SK-N-SH (cell line): Measurements from ENCODE around the gene EAF2. TPM values are rescaled to one million over a fixed set of nuclear protein-coding genes. Genes with fewer than 3 reads are reported as not detected.

Source experiments
- CTCF ChIA-PET: fragments of 300-600, 350-600 bp; formaldehyde crosslinking; extraction: SDS; loops from one replicate; lab custom pipeline; 2021; lab: Yijun Ruan, JAX
- POLR2A ChIA-PET: fragments of 350-600 bp; sonication (Branson Sonifier 250); formaldehyde crosslinking; extraction: SDS; loops from one replicate; lab custom pipeline; 2020; ENCODE audit warnings: antibody characterized with exemption, inconsistent platforms; lab: Yijun Ruan, JAX
- DNase-seq: peaks from one replicate; pipeline ENCODE4 v3.0.0; 2012
- H2AFZ ChIP-seq: fragments of 200-600 bp; sonication (generic); 2 replicates; pipeline ENCODE4 v1.8.1; 2016; ENCODE audit warnings: antibody characterized with exemption, mild to moderate bottlenecking, low read depth
- H3F3A ChIP-seq: fragments of 200-600 bp; sonication (generic); replicated peaks from 2 replicates; pipeline ENCODE3; 2016; ENCODE audit warnings: antibody characterized with exemption, mild to moderate bottlenecking; ENCODE audit not compliant: insufficient read depth
- H3K27ac ChIP-seq, 2 experiments: fragments of 200-500 bp in 1 of 2; fragments of 200-600 bp in 1 of 2; sonication (Bioruptor generic) in 1 of 2; sonication (generic), shearing (Covaris generic) in 1 of 2; 2 replicates each; pipeline versions ENCODE4 v1.5.1 to v1.6.1; 2014 to 2016; ENCODE audit warnings: low read depth in 2 of 2, inconsistent platforms in 1 of 2, low read length in 1 of 2, mild to moderate bottlenecking in 1 of 2, mixed read lengths in 1 of 2
- H3K27me3 ChIP-seq: fragments of 200-600 bp; sonication (generic), shearing (Covaris generic); 2 replicates; pipeline ENCODE4 v1.6.1; 2016; ENCODE audit warnings: mixed run types; ENCODE audit not compliant: insufficient read depth
- H3K36me3 ChIP-seq, 2 experiments: fragments of 200-500 bp in 1 of 2; fragments of 200-600 bp in 1 of 2; sonication (Bioruptor generic) in 1 of 2; sonication (generic) in 1 of 2; replicated peaks in 1 of 2; 2 replicates each; pipeline versions ENCODE3 to v1.5.1; 2014 to 2016; ENCODE audit warnings: low read length in 1 of 2, mild to moderate bottlenecking in 1 of 2; ENCODE audit not compliant: insufficient read depth in 2 of 2, control insufficient read depth in 1 of 2
- H3K4me1 ChIP-seq, 2 experiments: fragments of 200-500 bp in 1 of 2; fragments of 200-600 bp in 1 of 2; sonication (Bioruptor generic) in 1 of 2; sonication (generic), shearing (Covaris generic) in 1 of 2; 2 replicates each; pipeline versions ENCODE4 v1.5.1 to v1.6.1; 2014 to 2016; ENCODE audit warnings: low read depth in 1 of 2, low read length in 1 of 2, mixed run types in 1 of 2; ENCODE audit not compliant: insufficient read depth in 2 of 2, control insufficient read depth in 1 of 2
- H3K4me2 ChIP-seq: fragments of 200-600 bp; sonication (generic), shearing (Covaris generic); 2 replicates; pipeline ENCODE4 v1.6.1; 2017; ENCODE audit warnings: mixed run types
- H3K4me3 ChIP-seq, 2 experiments: fragments of 200-500 bp in 1 of 2; fragments of 200-600 bp in 1 of 2; sonication (Bioruptor generic) in 1 of 2; sonication (generic), shearing (Covaris generic) in 1 of 2; 2 replicates each; pipeline versions ENCODE4 v1.5.1 to v1.8.1; 2014 to 2016; ENCODE audit warnings: low read depth in 2 of 2, inconsistent platforms in 1 of 2, low read length in 1 of 2, mild to moderate bottlenecking in 1 of 2, mixed read lengths in 1 of 2, moderate library complexity in 1 of 2
- H3K79me2 ChIP-seq: fragments of 200-600 bp; sonication (generic); 2 replicates; pipeline ENCODE4 v1.8.1; 2017; ENCODE audit warnings: mild to moderate bottlenecking; ENCODE audit not compliant: insufficient read depth
- H3K9ac ChIP-seq: fragments of 200-600 bp; sonication (generic); 2 replicates; pipeline ENCODE4 v1.6.1; 2017; ENCODE audit warnings: mixed run types
- H3K9me2 ChIP-seq: fragments of 200-600 bp; sonication (generic); 2 replicates; pipeline ENCODE4 v1.6.1; 2017; ENCODE audit warnings: mixed run types
- H3K9me3 ChIP-seq: fragments of 200-600 bp; sonication (generic); 2 replicates; pipeline ENCODE4 v1.6.1; 2017; ENCODE audit warnings: mixed run types, mild to moderate bottlenecking, moderate library complexity
- H4K20me1 ChIP-seq: fragments of 200-600 bp; sonication (generic); 2 replicates; pipeline ENCODE4 v1.6.1; 2017; ENCODE audit warnings: mild to moderate bottlenecking, mixed run types; ENCODE audit not compliant: insufficient read depth
- CHD2 ChIP-seq: fragments of 150-350 bp; IDR thresholded peaks from 2 replicates; pipeline ENCODE4 v1.6.1; 2018; ENCODE audit warnings: low read length; ENCODE audit not compliant: partially characterized antibody
- ELF1 ChIP-seq: IDR thresholded peaks from 2 replicates; pipeline ENCODE4 v1.4.0; 2012
- GABPA ChIP-seq: IDR thresholded peaks from 2 replicates; pipeline ENCODE4 v1.4.0; 2012; ENCODE audit warnings: low read depth, mild to moderate bottlenecking
- GATA2 ChIP-seq: sonication (generic); formaldehyde crosslinking; IDR thresholded peaks from 2 replicates; pipeline ENCODE4 v1.5.0; 2020; ENCODE audit warnings: mild to moderate bottlenecking, missing genetic modification reagents
- MEF2A ChIP-seq: IDR thresholded peaks from 2 replicates; pipeline ENCODE4 v1.4.0; 2012; ENCODE audit warnings: low read depth, borderline replicate concordance
- REST ChIP-seq: IDR thresholded peaks from 2 replicates; pipeline ENCODE4 v1.6.1; 2012; ENCODE audit warnings: mild to moderate bottlenecking, low read depth, low read length, moderate library complexity
- SIN3A ChIP-seq: IDR thresholded peaks from 2 replicates; pipeline ENCODE4 v1.6.1; 2012; ENCODE audit warnings: low read depth, mild to moderate bottlenecking, low read length, moderate library complexity, borderline replicate concordance
- SMC3 ChIP-seq: IDR thresholded peaks from 2 replicates; pipeline ENCODE4 v1.6.1; 2012; ENCODE audit warnings: low read depth, low read length, improper control_type of control experiment
- TAF1 ChIP-seq: IDR thresholded peaks from 2 replicates; pipeline ENCODE4 v1.6.1; 2012; ENCODE audit warnings: low read depth, mild to moderate bottlenecking, low read length, moderate library complexity, borderline replicate concordance
- TEAD4 ChIP-seq: IDR thresholded peaks from 2 replicates; pipeline ENCODE4 v1.4.0; 2012; ENCODE audit warnings: mild to moderate bottlenecking, borderline replicate concordance; ENCODE audit not compliant: insufficient read depth
- WGBS: methylation state at CpG from one replicate; pipeline ENCODE4 v1.1.6; 2017; ENCODE audit warnings: low lambda C conversion rate; 5-methylcytosine and 5-hydroxymethylcytosine counted together
- polyA plus RNA-seq, 3 experiments: library from polyadenylated mRNA; depleted of rRNA; stranded (reverse); fragments of >200 nt; gene quantifications; 2 replicates each; pipeline ENCODE4 v1.2.3, GENCODE V29; 2012
- TF ChIP-seq, protein P1 (sequence below): fragments of 150-350 bp; IDR thresholded peaks from 2 replicates; pipeline ENCODE4 v1.6.1; 2017; ENCODE audit warnings: antibody characterized with exemption, low read length, low read depth, borderline replicate concordance

Gene EAF2
- polyA plus RNA-seq, 1 of the 3 experiments (the other 2 are of a cell fraction) = 0.85 TPM

DNA sequence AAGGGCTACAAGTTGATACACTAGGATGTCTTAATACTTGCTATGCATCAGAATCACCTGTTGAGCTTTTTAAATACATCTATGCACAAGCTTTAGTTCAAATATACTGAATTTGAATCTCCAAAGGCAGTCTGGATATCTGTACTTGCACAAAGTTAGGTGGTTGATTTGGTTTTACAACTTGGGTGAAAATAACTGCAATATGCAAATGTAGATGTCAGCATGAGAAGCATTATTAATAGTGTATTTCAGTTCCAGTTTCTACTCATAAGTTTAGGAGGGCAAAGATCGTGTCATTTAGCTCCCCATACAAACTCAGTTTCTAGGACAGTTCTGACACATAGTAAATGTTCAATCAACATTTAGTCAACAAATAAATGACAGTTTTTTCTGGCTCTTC is 25.8 kb upstream of the EAF2 start:
- WGBS = 75% methylated on average over 1 of the region's 1 CpG
- POLR2A ChIA-PET = no interaction called here

DNA sequence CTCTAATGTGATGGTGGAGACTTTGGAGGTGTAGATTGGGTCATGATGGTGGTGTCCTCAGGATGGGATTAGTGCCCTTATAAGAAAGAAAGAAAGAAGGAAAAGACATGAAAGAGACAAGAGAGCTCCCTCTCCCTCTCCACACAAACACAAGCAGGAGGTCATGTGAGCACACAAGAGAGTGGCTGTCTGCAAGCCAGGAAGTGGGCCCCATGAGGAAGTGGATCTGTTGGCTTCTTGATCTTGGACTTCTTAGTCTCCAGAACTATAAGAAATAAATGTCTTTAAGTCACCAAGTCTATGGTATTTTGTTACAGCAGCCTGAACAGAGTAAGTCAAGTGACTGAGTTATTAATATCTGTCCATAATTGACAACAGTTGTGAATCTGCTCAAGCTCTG is 17.3 kb upstream of the EAF2 start:
- no peaks in the 10 kb centered on the region for H4K20me1 ChIP-seq
- no peaks in the 10 kb centered on the region for H3K27me3 ChIP-seq
- DNase-seq = no peak
- no peak overlapping the region for H3K27ac ChIP-seq
- peaks cover 32% of the 10 kb centered on the region; the same call in 1 of the 2 replicates for H3K79me2 ChIP-seq
- no peak overlapping the region for H2AFZ ChIP-seq
- ChIA-PET POLR2A (no interaction called here), CTCF (no interaction called here)
- H3K4me3 ChIP-seq = no peak overlapping the region
- H3K36me3 ChIP-seq = peaks cover 47 to 50% of the 10 kb centered on the region in 2 experiments
- peaks cover 9% of the 10 kb centered on the region; the same call in 1 of the 2 replicates for H3K9me3 ChIP-seq
- no peaks in the 10 kb centered on the region for H3F3A ChIP-seq
- H3K4me2 ChIP-seq = no peak overlapping the region
- H3K9ac ChIP-seq = no peak overlapping the region
- H3K9me2 ChIP-seq = no peaks in the 10 kb centered on the region
- TF ChIP-seq SMC3 (no peak), GABPA (no peak), ELF1 (no peak)
- H3K4me1 ChIP-seq = no peaks in the 10 kb centered on the region

More for the DNA sequence above, 25.8 kb upstream of the EAF2 start:
- no peaks in the 10 kb centered on the region for H3K9me2 ChIP-seq
- TF ChIP-seq CHD2 = no peak
- no peak for TF ChIP-seq TAF1
- no peak for TF ChIP-seq SIN3A
- no peak for TF ChIP-seq GATA2
- TF ChIP-seq, protein P1, sequence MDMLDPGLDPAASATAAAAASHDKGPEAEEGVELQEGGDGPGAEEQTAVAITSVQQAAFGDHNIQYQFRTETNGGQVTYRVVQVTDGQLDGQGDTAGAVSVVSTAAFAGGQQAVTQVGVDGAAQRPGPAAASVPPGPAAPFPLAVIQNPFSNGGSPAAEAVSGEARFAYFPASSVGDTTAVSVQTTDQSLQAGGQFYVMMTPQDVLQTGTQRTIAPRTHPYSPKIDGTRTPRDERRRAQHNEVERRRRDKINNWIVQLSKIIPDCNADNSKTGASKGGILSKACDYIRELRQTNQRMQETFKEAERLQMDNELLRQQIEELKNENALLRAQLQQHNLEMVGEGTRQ = no peak
- no peak for TF ChIP-seq TEAD4
- no peak for TF ChIP-seq REST
- no peak for TF ChIP-seq MEF2A
- H3K4me2 ChIP-seq = no peak overlapping the region
- H3F3A ChIP-seq = no peaks in the 10 kb centered on the region
- CTCF ChIA-PET = no interaction called here
- no peaks in the 10 kb centered on the region for H3K27me3 ChIP-seq
- no peak for DNase-seq
- H4K20me1 ChIP-seq = no peaks in the 10 kb centered on the region
- H3K4me1 ChIP-seq = no peaks in the 10 kb centered on the region
- no peaks in the 10 kb centered on the region for H3K9me3 ChIP-seq
- H3K4me3 ChIP-seq = no peak overlapping the region
- peaks cover under 1% of the 10 kb centered on the region; the same call in 1 of the 2 replicates for H3K79me2 ChIP-seq
- no peak overlapping the region for H3K9ac ChIP-seq
- H3K27ac ChIP-seq = no peak overlapping the region
- H3K36me3 ChIP-seq = peaks cover 33 to 71% of the 10 kb centered on the region in 2 experiments
- no peak overlapping the region for H2AFZ ChIP-seq
